SK-N-SH treated with all-trans-retinoic acid at 6 μM for 48 hours (cell line): ENCODE data around the gene VPS35L.

Experiments
- ATAC-seq: fragments of 200-7000 bp; cut with Tn5 transposase; 3 replicates; pipeline ENCODE4 v1.9.1; 2020; ENCODE audit warnings: mild to moderate bottlenecking, moderate library complexity
- ARNTL ChIP-seq: fragments of 450-650 bp; formaldehyde crosslinking; IDR thresholded peaks from 2 replicates; pipeline ENCODE4 v1.5.0; 2020; ENCODE audit warnings: low read depth, mild to moderate bottlenecking, moderate library complexity, borderline replicate concordance
- BACH2 ChIP-seq: fragments of 250-450 bp; sonication (Bioruptor Pico); IDR thresholded peaks from 2 replicates; pipeline ENCODE4 v1.9.0; 2021; ENCODE audit warnings: mild to moderate bottlenecking, borderline replicate concordance
- CREB5 ChIP-seq: fragments of 250-450 bp; sonication (Bioruptor Pico); IDR thresholded peaks from 2 replicates; pipeline ENCODE4 v1.5.1; 2020; ENCODE audit warnings: low read depth, mild to moderate bottlenecking, moderate library complexity
- CSDC2 ChIP-seq: fragments of 250-450 bp; sonication (Bioruptor Pico); IDR thresholded peaks from 2 replicates; pipeline ENCODE4 v1.5.0; 2020; ENCODE audit warnings: mild to moderate bottlenecking, moderate library complexity
- CSRNP3 ChIP-seq: fragments of 250-450 bp; sonication (Bioruptor Pico); IDR thresholded peaks from 2 replicates; pipeline ENCODE4 v1.5.1; 2021; ENCODE audit warnings: mild to moderate bottlenecking, moderate library complexity
- ESRRG ChIP-seq: fragments of 250-450 bp; sonication (Bioruptor Pico); IDR thresholded peaks from 2 replicates; pipeline ENCODE4 v1.6.1; 2021; ENCODE audit warnings: mild to moderate bottlenecking
- GLIS3 ChIP-seq: fragments of 250-450 bp; sonication (Bioruptor Pico); IDR thresholded peaks from 2 replicates; pipeline ENCODE4 v1.5.0; 2020; ENCODE audit warnings: mild to moderate bottlenecking, moderate library complexity
- ISL1 ChIP-seq: fragments of 250-450 bp; sonication (Bioruptor Pico); IDR thresholded peaks from 2 replicates; pipeline ENCODE4 v2.1.2; 2022; ENCODE audit warnings: mild to moderate bottlenecking, moderate library complexity
- OSR1 ChIP-seq: fragments of 250-450 bp; sonication (Bioruptor Pico); IDR thresholded peaks from 2 replicates; pipeline ENCODE4 v1.8.0; 2022; ENCODE audit warnings: moderate library complexity, mild to moderate bottlenecking, inconsistent platforms
- POU6F1 ChIP-seq: fragments of 250-450 bp; sonication (Bioruptor Pico); IDR thresholded peaks from 2 replicates; pipeline ENCODE4 v1.8.0; 2021; ENCODE audit warnings: low read depth, mild to moderate bottlenecking, moderate library complexity, borderline replicate concordance
- PPARA ChIP-seq: fragments of 250-450 bp; sonication (Bioruptor Pico); IDR thresholded peaks from 2 replicates; pipeline ENCODE4 v1.5.0; 2020; ENCODE audit warnings: mild to moderate bottlenecking, borderline replicate concordance
- RARB ChIP-seq: fragments of 250-450 bp; sonication (Bioruptor Pico); IDR thresholded peaks from 2 replicates; pipeline ENCODE4 v1.8.0; 2021; ENCODE audit warnings: mild to moderate bottlenecking, moderate library complexity
- SNAI2 ChIP-seq: fragments of 250-450 bp; sonication (Bioruptor Pico); IDR thresholded peaks from 2 replicates; pipeline ENCODE4 v1.5.0; 2020; ENCODE audit warnings: mild to moderate bottlenecking, moderate library complexity
- TCF4 ChIP-seq: fragments of 250-450 bp; sonication (Bioruptor Pico); IDR thresholded peaks from 2 replicates; pipeline ENCODE4 v1.8.0; 2021; ENCODE audit warnings: mild to moderate bottlenecking, moderate library complexity, borderline replicate concordance
- TOX ChIP-seq: fragments of 250-450 bp; sonication (Bioruptor Pico); IDR thresholded peaks from 2 replicates; pipeline ENCODE4 v1.8.0; 2021; ENCODE audit warnings: mild to moderate bottlenecking, moderate library complexity, borderline replicate concordance
- TSHZ2 ChIP-seq: fragments of 250-450 bp; sonication (Bioruptor Pico); IDR thresholded peaks from 2 replicates; pipeline ENCODE4 v1.5.0; 2020; ENCODE audit warnings: mild to moderate bottlenecking, moderate library complexity
- ZC3H10 ChIP-seq: fragments of 250-450 bp; sonication (Bioruptor Pico); IDR thresholded peaks from 2 replicates; pipeline ENCODE4 v1.5.1; 2021; ENCODE audit warnings: mild to moderate bottlenecking, moderate library complexity
- ZFP3 ChIP-seq: fragments of 250-450 bp; sonication (Bioruptor Pico); IDR thresholded peaks from 2 replicates; pipeline ENCODE4 v1.5.0; 2020; ENCODE audit warnings: mild to moderate bottlenecking, moderate library complexity
- ZFP30 ChIP-seq: fragments of 450-650 bp; formaldehyde crosslinking; IDR thresholded peaks from 2 replicates; pipeline ENCODE4 v1.5.0; 2022; ENCODE audit warnings: mild to moderate bottlenecking, moderate library complexity
- ZNF565 ChIP-seq: fragments of 450-650 bp; formaldehyde crosslinking; conservative IDR thresholded peaks from 2 replicates; pipeline ENCODE4 v1.5.0; 2020; ENCODE audit warnings: low read depth, mild to moderate bottlenecking, moderate library complexity
- ZNF70 ChIP-seq: fragments of 450-650 bp; formaldehyde crosslinking; IDR thresholded peaks from 2 replicates; pipeline ENCODE4 v1.5.0; 2020; ENCODE audit warnings: mild to moderate bottlenecking, moderate library complexity
- ZNF8 ChIP-seq: fragments of 450-650 bp; formaldehyde crosslinking; IDR thresholded peaks from 2 replicates; pipeline ENCODE4 v1.5.0; 2020; ENCODE audit warnings: mild to moderate bottlenecking, moderate library complexity

Gene VPS35L

GRCh38 chr16:19710191-19710908 is 154.8 kb downstream of the VPS35L start:
- no peak for ATAC-seq
- TF ChIP-seq ZFP3, result no peak
- no peak for TF ChIP-seq OSR1 (CRISPR knock-in tag)
- no peak for TF ChIP-seq ZNF8 (CRISPR knock-in tag)
- TF ChIP-seq ZNF565, result no peak
- TF ChIP-seq, all 23 proteins: peak for 0

- no peak for ATAC-seq
- no peak for TF ChIP-seq ZNF70 (CRISPR knock-in tag)
- TF ChIP-seq ZFP30 (CRISPR knock-in tag), result no peak
- no peak for TF ChIP-seq ZNF8 (CRISPR knock-in tag)
- TF ChIP-seq, all 23 proteins: peak for 0
These were observed 155.6 kb downstream of the VPS35L start for GRCh38 chr16:19710991-19711545.

- TF ChIP-seq RARB (CRISPR knock-in tag) (no peak), CSRNP3 (CRISPR knock-in tag) (no peak), TSHZ2 (CRISPR knock-in tag) (no peak), ZFP30 (CRISPR knock-in tag) (no peak), BACH2 (CRISPR knock-in tag) (no peak), ARNTL (CRISPR knock-in tag) (no peak), CSDC2 (CRISPR knock-in tag) (no peak), TCF4 (no peak), ESRRG (no peak), CREB5 (CRISPR knock-in tag) (no peak), ZC3H10 (CRISPR knock-in tag) (no peak), POU6F1 (no peak)
- ATAC-seq, result no peak
These were observed 156.1 kb downstream of the VPS35L start for GRCh38 chr16:19711643-19712042.

GRCh38 chr16:19712418-19713058 is 157.0 kb downstream of the VPS35L start:
- TF ChIP-seq SNAI2 (CRISPR knock-in tag), result no peak
- TF ChIP-seq ESRRG, result no peak
- TF ChIP-seq OSR1 (CRISPR knock-in tag), result no peak
- TF ChIP-seq ZC3H10 (CRISPR knock-in tag), result no peak
- TF ChIP-seq ISL1 (CRISPR knock-in tag), result no peak
- TF ChIP-seq ZFP30 (CRISPR knock-in tag), result no peak
- TF ChIP-seq TCF4, result no peak
- no peak for TF ChIP-seq CSRNP3 (CRISPR knock-in tag)
- no peak for TF ChIP-seq ZFP3
- TF ChIP-seq ZNF8 (CRISPR knock-in tag), result no peak
- TF ChIP-seq PPARA (CRISPR knock-in tag), result no peak
- no peak for TF ChIP-seq GLIS3 (CRISPR knock-in tag)
- no peak for TF ChIP-seq ZNF70 (CRISPR knock-in tag)
- no peak for TF ChIP-seq BACH2 (CRISPR knock-in tag)
- no peak for TF ChIP-seq RARB (CRISPR knock-in tag)
- TF ChIP-seq ARNTL (CRISPR knock-in tag), result no peak
- TF ChIP-seq TOX, result no peak
- TF ChIP-seq POU6F1, result no peak
- no peak for TF ChIP-seq CREB5 (CRISPR knock-in tag)
- ATAC-seq, result no peak
